Neural cell (in vitro differentiated cells): ENCODE measurements around the gene SDS. TPM values are rescaled to one million over a fixed set of nuclear protein-coding genes. Genes with fewer than 3 reads are reported as not detected.

Experiments used
- H2AFZ ChIP-seq: fragments of 200-600, 300-800 bp; sonication (generic), shearing (Covaris generic); 2 replicates; pipeline ENCODE4 v1.6.0; 2014; ENCODE audit warnings: low read depth, mild to moderate bottlenecking, antibody characterized with exemption, low read length, moderate library complexity
- H3F3A ChIP-seq: fragments of 200-600 bp; shearing (Covaris generic); 2 replicates; pipeline ENCODE4 v1.6.1; 2016; ENCODE audit warnings: mild to moderate bottlenecking, moderate library complexity, mixed read lengths, antibody characterized with exemption, low read length; ENCODE audit not compliant: insufficient read depth, poor library complexity, severe bottlenecking
- H3K27ac ChIP-seq: fragments of 200-600, 300-800 bp; sonication (generic), shearing (Covaris generic); 2 replicates; pipeline ENCODE4 v1.5.1; 2014; ENCODE audit warnings: mild to moderate bottlenecking, low read length, moderate library complexity
- H3K27me3 ChIP-seq: fragments of 300-800, 200-600 bp; sonication (generic), shearing (Covaris generic); 2 replicates; pipeline ENCODE4 v1.6.0; 2014; ENCODE audit warnings: mild to moderate bottlenecking, low read depth, low read length, moderate library complexity; ENCODE audit not compliant: insufficient read depth
- H3K36me3 ChIP-seq: fragments of 300-800, 200-600 bp; sonication (generic), shearing (Covaris generic); 2 replicates; pipeline ENCODE4 v1.5.1; 2014; ENCODE audit warnings: mild to moderate bottlenecking, antibody characterized with exemption, low read length, moderate library complexity; ENCODE audit not compliant: insufficient read depth
- H3K4me2 ChIP-seq: fragments of 300-800, 200-600 bp; sonication (generic), shearing (Covaris generic); 2 replicates; pipeline ENCODE4 v1.6.0; 2014; ENCODE audit warnings: mild to moderate bottlenecking, low read length
- H3K4me3 ChIP-seq: fragments of 300-800, 200-600 bp; sonication (generic), shearing (Covaris generic); 2 replicates; pipeline ENCODE4 v1.5.1; 2014; ENCODE audit warnings: mild to moderate bottlenecking, low read length, moderate library complexity
- H3K79me2 ChIP-seq: fragments of 200-600 bp; shearing (Covaris generic); replicated peaks from 2 replicates; pipeline ENCODE4 v1.6.0; 2014; ENCODE audit warnings: mild to moderate bottlenecking, low read length, moderate library complexity; ENCODE audit not compliant: insufficient read depth
- H3K9ac ChIP-seq: fragments of 300-800, 200-600 bp; sonication (generic), shearing (Covaris generic); 2 replicates; pipeline ENCODE4 v1.6.1; 2016; ENCODE audit warnings: mild to moderate bottlenecking, low read length, mixed read lengths
- H3K9me2 ChIP-seq: fragments of 200-600 bp; shearing (Covaris generic); 2 replicates; pipeline ENCODE4 v1.6.1; 2016; ENCODE audit warnings: mild to moderate bottlenecking, low read length, mixed read lengths; ENCODE audit not compliant: insufficient read depth
- H3K9me3 ChIP-seq: fragments of 200-600, 300-800 bp; sonication (generic), shearing (Covaris generic); 2 replicates; pipeline ENCODE4 v1.6.1; 2016; ENCODE audit warnings: mild to moderate bottlenecking, mixed run types, low read length, moderate library complexity, mixed read lengths
- H4K20me1 ChIP-seq: fragments of 200-600 bp; shearing (Covaris generic); 2 replicates; pipeline ENCODE4 v1.6.1; 2016; ENCODE audit warnings: mild to moderate bottlenecking, mixed run types; ENCODE audit not compliant: insufficient read depth
- CTCF ChIP-seq: fragments of 450-650 bp; IDR thresholded peaks from 2 replicates; pipeline ENCODE4 v1.5.1; 2014; ENCODE audit warnings: antibody characterized with exemption, mild to moderate bottlenecking, moderate library complexity; ENCODE audit not compliant: poor library complexity, severe bottlenecking
- EP300 ChIP-seq: fragments of 450-650 bp; conservative IDR thresholded peaks from 2 replicates; pipeline ENCODE4 v1.6.1; 2014; ENCODE audit warnings: antibody characterized with exemption, mild to moderate bottlenecking, moderate library complexity; ENCODE audit not compliant: poor library complexity, severe bottlenecking
- EZH2 ChIP-seq: fragments of 200-600, 300-800 bp; shearing (Covaris generic), sonication (generic); IDR thresholded peaks from 2 replicates; pipeline ENCODE4 v1.6.1; 2014; ENCODE audit warnings: antibody characterized with exemption, low read length, borderline replicate concordance, mild to moderate bottlenecking; ENCODE audit not compliant: insufficient read depth, poor library complexity, severe bottlenecking
- MXI1 ChIP-seq: fragments of 450-650 bp; conservative IDR thresholded peaks from 2 replicates; pipeline ENCODE4 v1.6.1; 2014; ENCODE audit warnings: antibody characterized with exemption, mild to moderate bottlenecking; ENCODE audit not compliant: poor library complexity, severe bottlenecking
- POLR2AphosphoS5 ChIP-seq: IDR thresholded peaks from 2 replicates; pipeline ENCODE4 v1.6.1; 2012
- RAD21 ChIP-seq: fragments of 450-650 bp; conservative IDR thresholded peaks from 2 replicates; pipeline ENCODE4 v1.6.1; 2014; ENCODE audit warnings: antibody characterized with exemption, mild to moderate bottlenecking, moderate library complexity
- REST ChIP-seq: IDR thresholded peaks from 2 replicates; pipeline ENCODE4 v1.6.1; 2012; ENCODE audit warnings: borderline replicate concordance
- SMC3 ChIP-seq: fragments of 450-650 bp; conservative IDR thresholded peaks from 2 replicates; pipeline ENCODE4 v1.6.1; 2014; ENCODE audit warnings: antibody characterized with exemption, mild to moderate bottlenecking, moderate library complexity; ENCODE audit not compliant: poor library complexity
- TAF1 ChIP-seq: IDR thresholded peaks from 2 replicates; pipeline ENCODE4 v1.6.1; 2012; ENCODE audit warnings: low read depth
- polyA plus RNA-seq: library from polyadenylated mRNA; depleted of rRNA; stranded (reverse); fragments of >200 nt; gene quantifications from 2 replicates; pipeline ENCODE4 v1.2.3, GENCODE V29; 2014

SDS gene
- polyA plus RNA-seq, 1 donor from 2014 or later = not detected

GRCh38 chr12:113420996-113421595 lies 17.4 kb upstream of the SDS start:
- Histone ChIP-seq H3K9ac (no peak overlapping the region), H3K4me2 (no peak overlapping the region), H3K27ac (no peak overlapping the region), H3K36me3 (no peaks in the 10 kb centered on the region), H3F3A (no peaks in the 10 kb centered on the region), H3K4me3 (no peak overlapping the region), H3K27me3 (no peaks in the 10 kb centered on the region), H2AFZ (no peak overlapping the region), H3K9me3 (no peaks in the 10 kb centered on the region), H3K79me2 (no peaks in the 10 kb centered on the region), H4K20me1 (no peaks in the 10 kb centered on the region), H3K9me2 (no peaks in the 10 kb centered on the region)
- TF ChIP-seq CTCF = no peak
- TF ChIP-seq TAF1 = no peak
- no peak for TF ChIP-seq POLR2AphosphoS5
- no peak for TF ChIP-seq REST
- TF ChIP-seq EZH2 = no peak
- no peak for TF ChIP-seq RAD21
- TF ChIP-seq SMC3 = no peak
- TF ChIP-seq MXI1 = no peak
- no peak for TF ChIP-seq EP300

DNA sequence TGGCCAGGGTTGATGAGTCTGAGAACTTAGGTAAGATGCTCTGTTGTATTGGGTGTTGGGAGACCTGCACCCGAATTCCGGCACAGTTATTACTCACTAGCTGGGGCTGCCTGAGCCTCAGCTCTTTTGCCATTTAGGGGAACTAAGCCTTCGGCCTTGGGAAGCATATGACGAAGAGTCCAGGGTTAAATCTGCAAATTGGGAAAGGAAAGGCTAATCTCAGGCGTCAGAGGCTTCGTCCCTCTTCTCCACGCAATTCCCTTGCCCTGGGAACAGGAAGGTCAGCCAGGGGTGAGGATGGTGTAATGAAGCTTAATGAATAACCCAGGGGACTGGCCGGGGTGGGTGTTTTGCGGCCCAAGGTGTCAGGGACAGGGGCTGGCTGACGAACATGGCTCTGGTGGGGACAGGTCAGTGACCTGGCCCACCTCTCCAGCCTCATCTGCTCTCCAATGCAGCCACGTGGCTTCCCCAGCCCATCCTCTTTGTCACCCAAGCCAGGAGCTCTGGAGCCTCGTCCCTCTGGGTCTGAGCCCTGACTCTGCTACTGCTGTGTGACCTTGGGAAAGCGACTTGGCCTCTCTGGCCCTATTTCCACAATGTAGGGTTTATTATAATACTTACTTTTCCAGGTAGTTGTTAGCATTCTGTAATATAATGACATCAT lies 14.7 kb upstream of the SDS start:
- Histone ChIP-seq H2AFZ (no peak overlapping the region), H3K36me3 (no peaks in the 10 kb centered on the region), H3F3A (no peaks in the 10 kb centered on the region), H3K9ac (no peak overlapping the region), H3K9me3 (no peaks in the 10 kb centered on the region), H3K79me2 (no peaks in the 10 kb centered on the region), H3K27ac (no peak overlapping the region), H4K20me1 (no peaks in the 10 kb centered on the region), H3K9me2 (no peaks in the 10 kb centered on the region), H3K4me2 (no peak overlapping the region), H3K4me3 (no peak overlapping the region), H3K27me3 (no peaks in the 10 kb centered on the region)
- TF ChIP-seq EZH2 (no peak), EP300 (no peak), CTCF (no peak), REST (no peak), RAD21 (no peak), MXI1 (no peak), TAF1 (no peak), POLR2AphosphoS5 (no peak)
